RCC 7860 (cell line): Measurements from ENCODE around the gene GIGYF2.
"Not testable (repeated sequence)": the region's sequence is repeated elsewhere in the genome, so short reads cannot be mapped to it uniquely, and the experiment has no call there.

ENCODE experiments used
- DNase-seq: peaks from one replicate; pipeline ENCODE4 v3.0.0-alpha.2; 2015; ENCODE audit warnings: low spot score
- FAIRE-seq: peaks from 2 replicates; lab custom pipeline; 2012; peaks lifted over from hg19 to GRCh38; lab: Jason Lieb, UNC

Gene GIGYF2

GRCh38 chr2:232687382-232688160 is 9.6 kb upstream of the GIGYF2 start:
- DNase-seq (no peak), FAIRE-seq (no peak)

GRCh38 chr2:232688201-232688600 is 8.9 kb upstream of the GIGYF2 start:
- FAIRE-seq (no peak), DNase-seq (no peak)

GRCh38 chr2:232689152-232689910 is 7.8 kb upstream of the GIGYF2 start:
- FAIRE-seq (no peak), DNase-seq (no peak)

GRCh38 chr2:232691117-232691516 is 6.0 kb upstream of the GIGYF2 start:
- not testable (repeated sequence) for FAIRE-seq, DNase-seq

GRCh38 chr2:232693344-232693743 is 3.8 kb upstream of the GIGYF2 start:
- FAIRE-seq (no peak), DNase-seq (no peak)

- DNase-seq (no peak), FAIRE-seq (no peak)
Observed at GRCh38 chr2:232696609-232697058, 497 bp upstream of the GIGYF2 start.

- DNase-seq (no peak), FAIRE-seq (no peak)
Observed at GRCh38 chr2:232697807-232698110, 628 bp downstream of the GIGYF2 start.

- DNase-seq (no peak), FAIRE-seq (no peak)
Observed at GRCh38 chr2:232698556-232699091, 1.5 kb downstream of the GIGYF2 start.

GRCh38 chr2:232699110-232699509 is 2.0 kb downstream of the GIGYF2 start:
- no peak for DNase-seq

GRCh38 chr2:232700154-232700553 is 3.0 kb downstream of the GIGYF2 start:
- DNase-seq: no peak
- FAIRE-seq: no peak

More at GRCh38 chr2:232699110-232699509, 2.0 kb downstream of the GIGYF2 start:
- FAIRE-seq: no peak

- FAIRE-seq: no peak
- no peak for DNase-seq
Observed at GRCh38 chr2:232707076-232707475, 9.9 kb downstream of the GIGYF2 start.

- DNase-seq (no peak), FAIRE-seq (no peak)
Observed at GRCh38 chr2:232713505-232713904, 16.4 kb downstream of the GIGYF2 start.

GRCh38 chr2:232714969-232715368 is 17.8 kb downstream of the GIGYF2 start:
- DNase-seq (no peak), FAIRE-seq (no peak)

GRCh38 chr2:232720056-232720455 is 22.9 kb downstream of the GIGYF2 start:
- not testable (repeated sequence) for DNase-seq, FAIRE-seq

GRCh38 chr2:232721261-232721660 is 24.1 kb downstream of the GIGYF2 start:
- DNase-seq: no peak
- no peak for FAIRE-seq

GRCh38 chr2:232721882-232722281 is 24.8 kb downstream of the GIGYF2 start:
- no peak for FAIRE-seq
- DNase-seq: no peak

- FAIRE-seq (no peak), DNase-seq (no peak)
Observed at GRCh38 chr2:232723027-232723426, 25.9 kb downstream of the GIGYF2 start.

GRCh38 chr2:232728785-232729184 is 31.7 kb downstream of the GIGYF2 start:
- DNase-seq: no peak
- FAIRE-seq: no peak

GRCh38 chr2:232731470-232731869 is 34.3 kb downstream of the GIGYF2 start:
- peak; percentile 18 for FAIRE-seq
- DNase-seq: no peak

- FAIRE-seq (no peak), DNase-seq (no peak)
Observed at GRCh38 chr2:232741294-232741693, 44.2 kb downstream of the GIGYF2 start.

- FAIRE-seq (no peak), DNase-seq (no peak)
Observed at GRCh38 chr2:232741972-232742371, 44.8 kb downstream of the GIGYF2 start.

GRCh38 chr2:232744963-232745362 is 47.8 kb downstream of the GIGYF2 start:
- FAIRE-seq (no peak), DNase-seq (no peak)
